ENCODE measurements around the gene TMEM150C. TPM values are rescaled to one million over a fixed set of nuclear protein-coding genes. Genes with fewer than 3 reads are reported as not detected.
"Not testable (repeated sequence)": the region's sequence is repeated elsewhere in the genome, so short reads cannot be mapped to it uniquely, and the experiment has no call there.

Gene TMEM150C
- total RNA-seq, 1 donor from 2014 or later, result 13.6 TPM

GRCh38 chr4:82559735-82560120, 2.1 kb downstream of the TMEM150C start:
- intact Hi-C loops (cut with micrococcal nuclease), result no loop called here

GRCh38 chr4:82559090-82559734, 2.6 kb downstream of the TMEM150C start:
- DNase-seq; H3K9me3 ChIP-seq (replicated peaks); H3K27me3 ChIP-seq (ENCODE audit: low read depth); H3K4me3 ChIP-seq; intact Hi-C loops (cut with micrococcal nuclease); H3K36me3 ChIP-seq; H3K27ac ChIP-seq (replicated peaks): not testable (repeated sequence)
- peaks cover 32% of the 10 kb centered on the region for H3K4me1 ChIP-seq

More at GRCh38 chr4:82559735-82560120, 2.1 kb downstream of the TMEM150C start:
- H3K4me3 ChIP-seq, result peak overlapping the region; percentile 83
- no peaks in the 10 kb centered on the region for H3K9me3 ChIP-seq (replicated peaks)
- peaks cover 32% of the 10 kb centered on the region for H3K4me1 ChIP-seq
- no peak overlapping the region for H3K27ac ChIP-seq (replicated peaks)
- no peak for DNase-seq
- H3K36me3 ChIP-seq, result no peaks in the 10 kb centered on the region
- TF ChIP-seq CTCF (IDR thresholded peaks at IDR 0.05; ENCODE audit: borderline replicate concordance), result no peak
- no peaks in the 10 kb centered on the region for H3K27me3 ChIP-seq (ENCODE audit: low read depth)

GRCh38 chr4:82555276-82555675, 6.5 kb downstream of the TMEM150C start:
- no peak overlapping the region for H3K27ac ChIP-seq (replicated peaks)
- intact Hi-C loops (cut with micrococcal nuclease), result no loop called here
- H3K36me3 ChIP-seq, result no peaks in the 10 kb centered on the region
- no peaks in the 10 kb centered on the region for H3K9me3 ChIP-seq (replicated peaks)
- no peak overlapping the region for H3K4me3 ChIP-seq
- no peak for TF ChIP-seq CTCF (IDR thresholded peaks at IDR 0.05; ENCODE audit: borderline replicate concordance)
- no peak for DNase-seq
- no peaks in the 10 kb centered on the region for H3K27me3 ChIP-seq (ENCODE audit: low read depth)
- peaks cover 14% of the 10 kb centered on the region for H3K4me1 ChIP-seq

GRCh38 chr4:82553020-82553419, 8.8 kb downstream of the TMEM150C start:
- TF ChIP-seq CTCF (IDR thresholded peaks at IDR 0.05; ENCODE audit: borderline replicate concordance), result no peak
- H3K27ac ChIP-seq (replicated peaks), result no peak overlapping the region
- no peak overlapping the region for H3K4me3 ChIP-seq
- DNase-seq, result no peak
- no peaks in the 10 kb centered on the region for H3K27me3 ChIP-seq (ENCODE audit: low read depth)
- H3K4me1 ChIP-seq, result no peaks in the 10 kb centered on the region
- intact Hi-C loops (cut with micrococcal nuclease), result no loop called here
- H3K9me3 ChIP-seq (replicated peaks), result peaks cover under 1% of the 10 kb centered on the region
- H3K36me3 ChIP-seq, result no peaks in the 10 kb centered on the region

- Histone ChIP-seq H3K9me3 (replicated peaks) (peaks cover 8% of the 10 kb centered on the region), H3K27me3 (ENCODE audit: low read depth) (no peaks in the 10 kb centered on the region), H3K4me3 (no peak overlapping the region), H3K36me3 (no peaks in the 10 kb centered on the region), H3K27ac (replicated peaks) (no peak overlapping the region), H3K4me1 (no peaks in the 10 kb centered on the region)
- DNase-seq, result no peak
- TF ChIP-seq CTCF (IDR thresholded peaks at IDR 0.05; ENCODE audit: borderline replicate concordance), result no peak
- intact Hi-C loops (cut with micrococcal nuclease), result no loop called here
These were observed 10.1 kb downstream of the TMEM150C start for GRCh38 chr4:82551734-82552133.

- H3K27me3 ChIP-seq (ENCODE audit: low read depth); DNase-seq; H3K4me3 ChIP-seq; H3K4me1 ChIP-seq; H3K27ac ChIP-seq (replicated peaks); H3K36me3 ChIP-seq; intact Hi-C loops (cut with micrococcal nuclease); H3K9me3 ChIP-seq (replicated peaks): not testable (repeated sequence)
These were observed 13.9 kb downstream of the TMEM150C start for GRCh38 chr4:82547850-82548249.

Data from left ventricle myocardium inferior (tissue), 1 donor.